ENCODE results near the gene NPFFR1.

DNA sequence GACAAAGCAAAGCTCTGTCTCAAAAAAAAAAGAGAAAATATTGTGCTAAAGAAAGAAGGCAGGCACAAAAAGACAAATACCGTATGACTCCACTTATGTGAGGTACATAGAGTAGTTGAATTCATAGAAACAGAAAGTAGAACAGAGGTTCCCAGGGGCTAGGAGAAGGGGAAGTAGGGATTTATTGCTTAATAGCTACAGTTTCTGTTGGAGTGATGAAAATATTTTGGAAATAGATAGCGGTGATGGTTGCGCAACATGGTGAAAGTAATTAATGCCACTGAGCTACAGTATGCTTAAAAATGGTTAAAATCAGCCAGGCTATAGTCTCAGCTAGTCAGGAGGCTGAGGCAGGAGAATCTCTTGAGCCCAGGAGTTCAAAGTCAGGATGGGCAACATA lies 18.5 kb upstream of the NPFFR1 start:
- TF ChIP-seq, protein P1, sequence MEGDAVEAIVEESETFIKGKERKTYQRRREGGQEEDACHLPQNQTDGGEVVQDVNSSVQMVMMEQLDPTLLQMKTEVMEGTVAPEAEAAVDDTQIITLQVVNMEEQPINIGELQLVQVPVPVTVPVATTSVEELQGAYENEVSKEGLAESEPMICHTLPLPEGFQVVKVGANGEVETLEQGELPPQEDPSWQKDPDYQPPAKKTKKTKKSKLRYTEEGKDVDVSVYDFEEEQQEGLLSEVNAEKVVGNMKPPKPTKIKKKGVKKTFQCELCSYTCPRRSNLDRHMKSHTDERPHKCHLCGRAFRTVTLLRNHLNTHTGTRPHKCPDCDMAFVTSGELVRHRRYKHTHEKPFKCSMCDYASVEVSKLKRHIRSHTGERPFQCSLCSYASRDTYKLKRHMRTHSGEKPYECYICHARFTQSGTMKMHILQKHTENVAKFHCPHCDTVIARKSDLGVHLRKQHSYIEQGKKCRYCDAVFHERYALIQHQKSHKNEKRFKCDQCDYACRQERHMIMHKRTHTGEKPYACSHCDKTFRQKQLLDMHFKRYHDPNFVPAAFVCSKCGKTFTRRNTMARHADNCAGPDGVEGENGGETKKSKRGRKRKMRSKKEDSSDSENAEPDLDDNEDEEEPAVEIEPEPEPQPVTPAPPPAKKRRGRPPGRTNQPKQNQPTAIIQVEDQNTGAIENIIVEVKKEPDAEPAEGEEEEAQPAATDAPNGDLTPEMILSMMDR (conservative IDR thresholded peaks at IDR 0.05; ENCODE audit: low read length), result no peak
- no peak for TF ChIP-seq EZH2phosphoT487 (IDR thresholded peaks at IDR 0.05; ENCODE audit: borderline replicate concordance, low read depth, low read length)
